CD4-positive, alpha-beta T cell treated with Interleukin-15 for 1 hour (primary cell): ENCODE results near the gene UBE2QL1.

Experiments
- DNase-seq: peaks from one replicate; pipeline ENCODE4 v3.0.0-alpha.2; 2020

UBE2QL1 gene

GRCh38 chr5:6430418-6431028 is 18.1 kb upstream of the UBE2QL1 start:
- no peak for DNase-seq

GRCh38 chr5:6431214-6432195 is 17.2 kb upstream of the UBE2QL1 start:
- DNase-seq = no peak

GRCh38 chr5:6432206-6432605 is 16.5 kb upstream of the UBE2QL1 start:
- no peak for DNase-seq

GRCh38 chr5:6434731-6435130 is 13.9 kb upstream of the UBE2QL1 start:
- DNase-seq = no peak

GRCh38 chr5:6435356-6435755 is 13.3 kb upstream of the UBE2QL1 start:
- no peak for DNase-seq

- DNase-seq = no peak
These were observed 11.8 kb upstream of the UBE2QL1 start for GRCh38 chr5:6436715-6437331.

- no peak for DNase-seq
These were observed 8.8 kb upstream of the UBE2QL1 start for GRCh38 chr5:6439588-6440550.

GRCh38 chr5:6442333-6442732 is 6.3 kb upstream of the UBE2QL1 start:
- DNase-seq = no peak

- DNase-seq = no peak
These were observed 5.3 kb upstream of the UBE2QL1 start for GRCh38 chr5:6443326-6443725.

- DNase-seq = no peak
These were observed 2.6 kb upstream of the UBE2QL1 start for GRCh38 chr5:6446042-6446441.

GRCh38 chr5:6446626-6447309 is 1.9 kb upstream of the UBE2QL1 start:
- no peak for DNase-seq

GRCh38 chr5:6447384-6448140 is 1.1 kb upstream of the UBE2QL1 start:
- DNase-seq = no peak

GRCh38 chr5:6448141-6448491 is 543 bp upstream of the UBE2QL1 start:
- DNase-seq = no peak

GRCh38 chr5:6449465-6450158 is 953 bp downstream of the UBE2QL1 start:
- DNase-seq = no peak

- DNase-seq = no peak
These were observed 1.7 kb downstream of the UBE2QL1 start for GRCh38 chr5:6450319-6450833.

GRCh38 chr5:6452622-6453504 is 4.2 kb downstream of the UBE2QL1 start:
- no peak for DNase-seq

- no peak for DNase-seq
These were observed 5.4 kb downstream of the UBE2QL1 start for GRCh38 chr5:6453937-6454560.

GRCh38 chr5:6454628-6455053 is 6.0 kb downstream of the UBE2QL1 start:
- DNase-seq = no peak
